SK-N-SH (cell line): Measurements from ENCODE around the gene ZBTB45. TPM values are rescaled to one million over a fixed set of nuclear protein-coding genes. Genes with fewer than 3 reads are reported as not detected.
A peak's percentile ranks its signal among the peaks of the same experiment; 100 is the strongest.

Experiments
- CTCF ChIA-PET: fragments of 300-600, 350-600 bp; formaldehyde crosslinking; extraction: SDS; loops from one replicate; lab custom pipeline; 2021; lab: Yijun Ruan, JAX
- POLR2A ChIA-PET: fragments of 350-600 bp; sonication (Branson Sonifier 250); formaldehyde crosslinking; extraction: SDS; loops from one replicate; lab custom pipeline; 2020; ENCODE audit warnings: antibody characterized with exemption, inconsistent platforms; lab: Yijun Ruan, JAX
- DNase-seq: peaks from one replicate; pipeline ENCODE4 v3.0.0; 2012
- H2AFZ ChIP-seq: fragments of 200-600 bp; sonication (generic); 2 replicates; pipeline ENCODE4 v1.8.1; 2016; ENCODE audit warnings: antibody characterized with exemption, mild to moderate bottlenecking, low read depth
- H3F3A ChIP-seq: fragments of 200-600 bp; sonication (generic); replicated peaks from 2 replicates; pipeline ENCODE3; 2016; ENCODE audit warnings: antibody characterized with exemption, mild to moderate bottlenecking; ENCODE audit not compliant: insufficient read depth
- H3K27ac ChIP-seq, 2 experiments: fragments of 200-500 bp in 1 of 2; fragments of 200-600 bp in 1 of 2; sonication (Bioruptor generic) in 1 of 2; sonication (generic), shearing (Covaris generic) in 1 of 2; 2 replicates each; pipeline versions ENCODE4 v1.5.1 to v1.6.1; 2014 to 2016; ENCODE audit warnings: low read depth in 2 of 2, inconsistent platforms in 1 of 2, low read length in 1 of 2, mild to moderate bottlenecking in 1 of 2, mixed read lengths in 1 of 2
- H3K27me3 ChIP-seq: fragments of 200-600 bp; sonication (generic), shearing (Covaris generic); 2 replicates; pipeline ENCODE4 v1.6.1; 2016; ENCODE audit warnings: mixed run types; ENCODE audit not compliant: insufficient read depth
- H3K36me3 ChIP-seq, 2 experiments: fragments of 200-500 bp in 1 of 2; fragments of 200-600 bp in 1 of 2; sonication (Bioruptor generic) in 1 of 2; sonication (generic) in 1 of 2; replicated peaks in 1 of 2; 2 replicates each; pipeline versions ENCODE3 to v1.5.1; 2014 to 2016; ENCODE audit warnings: low read length in 1 of 2, mild to moderate bottlenecking in 1 of 2; ENCODE audit not compliant: insufficient read depth in 2 of 2, control insufficient read depth in 1 of 2
- H3K4me1 ChIP-seq, 2 experiments: fragments of 200-500 bp in 1 of 2; fragments of 200-600 bp in 1 of 2; sonication (Bioruptor generic) in 1 of 2; sonication (generic), shearing (Covaris generic) in 1 of 2; 2 replicates each; pipeline versions ENCODE4 v1.5.1 to v1.6.1; 2014 to 2016; ENCODE audit warnings: low read depth in 1 of 2, low read length in 1 of 2, mixed run types in 1 of 2; ENCODE audit not compliant: insufficient read depth in 2 of 2, control insufficient read depth in 1 of 2
- H3K4me2 ChIP-seq: fragments of 200-600 bp; sonication (generic), shearing (Covaris generic); 2 replicates; pipeline ENCODE4 v1.6.1; 2017; ENCODE audit warnings: mixed run types
- H3K4me3 ChIP-seq, 2 experiments: fragments of 200-500 bp in 1 of 2; fragments of 200-600 bp in 1 of 2; sonication (Bioruptor generic) in 1 of 2; sonication (generic), shearing (Covaris generic) in 1 of 2; 2 replicates each; pipeline versions ENCODE4 v1.5.1 to v1.8.1; 2014 to 2016; ENCODE audit warnings: low read depth in 2 of 2, inconsistent platforms in 1 of 2, low read length in 1 of 2, mild to moderate bottlenecking in 1 of 2, mixed read lengths in 1 of 2, moderate library complexity in 1 of 2
- H3K79me2 ChIP-seq: fragments of 200-600 bp; sonication (generic); 2 replicates; pipeline ENCODE4 v1.8.1; 2017; ENCODE audit warnings: mild to moderate bottlenecking; ENCODE audit not compliant: insufficient read depth
- H3K9ac ChIP-seq: fragments of 200-600 bp; sonication (generic); 2 replicates; pipeline ENCODE4 v1.6.1; 2017; ENCODE audit warnings: mixed run types
- H3K9me2 ChIP-seq: fragments of 200-600 bp; sonication (generic); 2 replicates; pipeline ENCODE4 v1.6.1; 2017; ENCODE audit warnings: mixed run types
- H3K9me3 ChIP-seq: fragments of 200-600 bp; sonication (generic); 2 replicates; pipeline ENCODE4 v1.6.1; 2017; ENCODE audit warnings: mixed run types, mild to moderate bottlenecking, moderate library complexity
- H4K20me1 ChIP-seq: fragments of 200-600 bp; sonication (generic); 2 replicates; pipeline ENCODE4 v1.6.1; 2017; ENCODE audit warnings: mild to moderate bottlenecking, mixed run types; ENCODE audit not compliant: insufficient read depth
- CTCF ChIP-seq: fragments of 200-600 bp; sonication (generic); IDR thresholded peaks from 2 replicates; pipeline ENCODE4 v1.6.1; 2017; ENCODE audit warnings: antibody characterized with exemption, mild to moderate bottlenecking, moderate library complexity
- EP300 ChIP-seq, 2 experiments: IDR thresholded peaks; 2 replicates each; pipeline versions ENCODE4 v1.4.0 to v1.6.1; 2012; ENCODE audit warnings: borderline replicate concordance in 1 of 2, low read depth in 1 of 2, low read length in 1 of 2
- FOXM1 ChIP-seq: IDR thresholded peaks from 2 replicates; pipeline ENCODE4 v1.4.0; 2012; ENCODE audit warnings: low read depth, mild to moderate bottlenecking
- JUND ChIP-seq: IDR thresholded peaks from 2 replicates; pipeline ENCODE4 v1.4.0; 2012
- MXI1 ChIP-seq: IDR thresholded peaks from 2 replicates; pipeline ENCODE4 v1.6.1; 2012; ENCODE audit warnings: mild to moderate bottlenecking, low read depth, low read length, improper control_type of control experiment
- NFIC ChIP-seq: IDR thresholded peaks from 2 replicates; pipeline ENCODE4 v1.4.0; 2012; ENCODE audit warnings: borderline replicate concordance
- NRF1 ChIP-seq: IDR thresholded peaks from 2 replicates; pipeline ENCODE4 v1.6.1; 2012; ENCODE audit warnings: low read depth, mild to moderate bottlenecking, low read length
- PBX3 ChIP-seq: IDR thresholded peaks from 2 replicates; pipeline ENCODE4; 2012
- RFX5 ChIP-seq: IDR thresholded peaks from 2 replicates; pipeline ENCODE4 v1.6.1; 2012; ENCODE audit warnings: mild to moderate bottlenecking, improper control_type of control experiment, low read length
- RXRA ChIP-seq: IDR thresholded peaks from 2 replicates; pipeline ENCODE4 v1.4.0; 2012; ENCODE audit warnings: low read depth, mild to moderate bottlenecking, borderline replicate concordance
- SIN3A ChIP-seq: IDR thresholded peaks from 2 replicates; pipeline ENCODE4 v1.6.1; 2012; ENCODE audit warnings: low read depth, mild to moderate bottlenecking, low read length, moderate library complexity, borderline replicate concordance
- TAF1 ChIP-seq: IDR thresholded peaks from 2 replicates; pipeline ENCODE4 v1.6.1; 2012; ENCODE audit warnings: low read depth, mild to moderate bottlenecking, low read length, moderate library complexity, borderline replicate concordance
- TEAD4 ChIP-seq: IDR thresholded peaks from 2 replicates; pipeline ENCODE4 v1.4.0; 2012; ENCODE audit warnings: mild to moderate bottlenecking, borderline replicate concordance; ENCODE audit not compliant: insufficient read depth
- WGBS: methylation state at CpG from one replicate; pipeline ENCODE4 v1.1.6; 2017; ENCODE audit warnings: low lambda C conversion rate; 5-methylcytosine and 5-hydroxymethylcytosine counted together
- polyA plus RNA-seq, 3 experiments: library from polyadenylated mRNA; depleted of rRNA; stranded (reverse); fragments of >200 nt; gene quantifications; 2 replicates each; pipeline ENCODE4 v1.2.3, GENCODE V29; 2012
- TF ChIP-seq, protein P1 (sequence below): fragments of 150-350 bp; IDR thresholded peaks from 2 replicates; pipeline ENCODE4 v1.6.1; 2016; ENCODE audit warnings: mild to moderate bottlenecking, low read depth, low read length
- TF ChIP-seq, protein P2 (sequence below): IDR thresholded peaks from 2 replicates; pipeline ENCODE4 v1.4.0; 2012; ENCODE audit warnings: low read depth, borderline replicate concordance
- TF ChIP-seq, protein P3 (sequence below): fragments of 150-350 bp; IDR thresholded peaks from 2 replicates; pipeline ENCODE4 v1.6.1; 2017; ENCODE audit warnings: antibody characterized with exemption, low read length, low read depth, borderline replicate concordance

Gene ZBTB45
- polyA plus RNA-seq, 1 of the 3 experiments (the other 2 are of a cell fraction) = 11.3 TPM

- POLR2A ChIA-PET = interaction anchor here (1.2 to 1.9 kb wide), 4 partner anchors 29 to 45 kb away, joined by 3 to 10 read pairs (median 5); partner anchors contain the start of genes CHMP2A and TRIM28
- Histone ChIP-seq H3K4me3 (peak overlapping the region in 1 of 2 experiments; percentile 47; a peak in 2 of 4 replicates), H3K27me3 (no peaks in the 10 kb centered on the region), H3K9ac (no peak overlapping the region), H3K4me2 (peak overlapping the region; percentile 66), H3K4me1 (peaks cover 0 to 34% of the 10 kb centered on the region in 2 experiments; a peak in 1 of 4 replicates), H3K79me2 (peaks cover 57% of the 10 kb centered on the region), H3F3A (peaks cover 14% of the 10 kb centered on the region), H3K36me3 (peaks cover 9 to 28% of the 10 kb centered on the region in 2 experiments), H3K9me2 (no peaks in the 10 kb centered on the region), H2AFZ (no peak overlapping the region), H3K9me3 (no peaks in the 10 kb centered on the region), H3K27ac (peak overlapping the region in 1 of 2 experiments; percentile 85; a peak in 2 of 4 replicates), H4K20me1 (no peaks in the 10 kb centered on the region; the same call in 1 of the 2 replicates)
- DNase-seq = peak; percentile 66
- WGBS = 31% methylated on average over 2 of the region's 3 CpGs
- CTCF ChIA-PET = interaction anchor here (0.6 to 2.4 kb wide), 11 partner anchors 11 to 1151 kb away, joined by 3 to 23 read pairs (median 4); partner anchors contain the start of genes CHMP2A, TRAPPC2B, TRIM28 and ZNF547
- TF ChIP-seq, protein P1, sequence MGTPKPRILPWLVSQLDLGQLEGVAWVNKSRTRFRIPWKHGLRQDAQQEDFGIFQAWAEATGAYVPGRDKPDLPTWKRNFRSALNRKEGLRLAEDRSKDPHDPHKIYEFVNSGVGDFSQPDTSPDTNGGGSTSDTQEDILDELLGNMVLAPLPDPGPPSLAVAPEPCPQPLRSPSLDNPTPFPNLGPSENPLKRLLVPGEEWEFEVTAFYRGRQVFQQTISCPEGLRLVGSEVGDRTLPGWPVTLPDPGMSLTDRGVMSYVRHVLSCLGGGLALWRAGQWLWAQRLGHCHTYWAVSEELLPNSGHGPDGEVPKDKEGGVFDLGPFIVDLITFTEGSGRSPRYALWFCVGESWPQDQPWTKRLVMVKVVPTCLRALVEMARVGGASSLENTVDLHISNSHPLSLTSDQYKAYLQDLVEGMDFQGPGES = no peak
- no peak for TF ChIP-seq RFX5
- no peak for TF ChIP-seq MXI1
- no peak for TF ChIP-seq TAF1
- TF ChIP-seq NRF1 = no peak
- TF ChIP-seq PBX3 = no peak
- TF ChIP-seq FOXM1 = no peak
- no peak for TF ChIP-seq SIN3A
- TF ChIP-seq NFIC = no peak
- no peak for TF ChIP-seq TEAD4
- no peak for TF ChIP-seq CTCF
- TF ChIP-seq, protein P2, sequence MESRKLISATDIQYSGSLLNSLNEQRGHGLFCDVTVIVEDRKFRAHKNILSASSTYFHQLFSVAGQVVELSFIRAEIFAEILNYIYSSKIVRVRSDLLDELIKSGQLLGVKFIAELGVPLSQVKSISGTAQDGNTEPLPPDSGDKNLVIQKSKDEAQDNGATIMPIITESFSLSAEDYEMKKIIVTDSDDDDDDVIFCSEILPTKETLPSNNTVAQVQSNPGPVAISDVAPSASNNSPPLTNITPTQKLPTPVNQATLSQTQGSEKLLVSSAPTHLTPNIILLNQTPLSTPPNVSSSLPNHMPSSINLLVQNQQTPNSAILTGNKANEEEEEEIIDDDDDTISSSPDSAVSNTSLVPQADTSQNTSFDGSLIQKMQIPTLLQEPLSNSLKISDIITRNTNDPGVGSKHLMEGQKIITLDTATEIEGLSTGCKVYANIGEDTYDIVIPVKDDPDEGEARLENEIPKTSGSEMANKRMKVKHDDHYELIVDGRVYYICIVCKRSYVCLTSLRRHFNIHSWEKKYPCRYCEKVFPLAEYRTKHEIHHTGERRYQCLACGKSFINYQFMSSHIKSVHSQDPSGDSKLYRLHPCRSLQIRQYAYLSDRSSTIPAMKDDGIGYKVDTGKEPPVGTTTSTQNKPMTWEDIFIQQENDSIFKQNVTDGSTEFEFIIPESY = no peak
- no peak for TF ChIP-seq RXRA
- no peak for TF ChIP-seq EP300 (IDR thresholded peaks at IDR 0.05; ENCODE audit: borderline replicate concordance in 1 of 2, low read depth in 1 of 2, low read length in 1 of 2)
- no peak for TF ChIP-seq JUND
- TF ChIP-seq, protein P3, sequence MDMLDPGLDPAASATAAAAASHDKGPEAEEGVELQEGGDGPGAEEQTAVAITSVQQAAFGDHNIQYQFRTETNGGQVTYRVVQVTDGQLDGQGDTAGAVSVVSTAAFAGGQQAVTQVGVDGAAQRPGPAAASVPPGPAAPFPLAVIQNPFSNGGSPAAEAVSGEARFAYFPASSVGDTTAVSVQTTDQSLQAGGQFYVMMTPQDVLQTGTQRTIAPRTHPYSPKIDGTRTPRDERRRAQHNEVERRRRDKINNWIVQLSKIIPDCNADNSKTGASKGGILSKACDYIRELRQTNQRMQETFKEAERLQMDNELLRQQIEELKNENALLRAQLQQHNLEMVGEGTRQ = no peak
Measured at GRCh38 chr19:58514564-58515022, 5.0 kb downstream of the ZBTB45 start.
